GM23338 (cell line): Measurements from ENCODE around the gene SLC16A11. TPM values are rescaled to one million over a fixed set of nuclear protein-coding genes. Genes with fewer than 3 reads are reported as not detected.
A peak's percentile ranks its signal among the peaks of the same experiment; 100 is the strongest.

Experiments used
- ATAC-seq: fragments of 200-7000 bp; cut with Tn5 transposase; 3 replicates; pipeline ENCODE4 v1.9.1; 2020
- DNase-seq: peaks from one replicate; pipeline ENCODE4 v3.0.0-alpha.2; 2015; ENCODE audit warnings: low spot score
- H2AFZ ChIP-seq: fragments of 200-600 bp; sonication (generic); 2 replicates; pipeline ENCODE4 v1.8.0; 2016; ENCODE audit warnings: antibody characterized with exemption, mild to moderate bottlenecking, moderate library complexity
- H3F3A ChIP-seq: fragments of 200-600 bp; sonication (generic); replicated peaks from 2 replicates; pipeline ENCODE4 v1.8.0; 2017; ENCODE audit warnings: antibody characterized with exemption, mixed run types, low read depth
- H3K27ac ChIP-seq: fragments of 200-600 bp; sonication (generic); 2 replicates; pipeline ENCODE4 v1.6.1; 2016; ENCODE audit warnings: low read depth
- H3K27me3 ChIP-seq: fragments of 200-600 bp; sonication (generic); 2 replicates; pipeline ENCODE4 v1.8.0; 2016; ENCODE audit warnings: mild to moderate bottlenecking, mixed run types, moderate library complexity; ENCODE audit not compliant: insufficient read depth
- H3K36me3 ChIP-seq: fragments of 200-600 bp; sonication (generic); 2 replicates; pipeline ENCODE4 v1.8.0; 2016; ENCODE audit warnings: mild to moderate bottlenecking; ENCODE audit not compliant: insufficient read depth
- H3K4me1 ChIP-seq: fragments of 200-600 bp; sonication (generic); 2 replicates; pipeline ENCODE4 v1.8.0; 2016; ENCODE audit warnings: mild to moderate bottlenecking, moderate library complexity; ENCODE audit not compliant: insufficient read depth
- H3K4me2 ChIP-seq: fragments of 200-600 bp; sonication (generic); 2 replicates; pipeline ENCODE4 v1.7.1; 2017; ENCODE audit warnings: mixed run types
- H3K4me3 ChIP-seq: fragments of 200-600 bp; sonication (generic); 2 replicates; pipeline ENCODE4 v1.6.1; 2016; ENCODE audit warnings: mixed run types
- H3K79me2 ChIP-seq: fragments of 200-600 bp; sonication (generic); replicated peaks from 2 replicates; pipeline ENCODE4 v1.8.0; 2017; ENCODE audit warnings: mild to moderate bottlenecking; ENCODE audit not compliant: insufficient read depth
- H3K9me2 ChIP-seq: fragments of 200-600 bp; sonication (generic); 2 replicates; pipeline ENCODE4 v1.8.0; 2017; ENCODE audit not compliant: insufficient read depth
- H4K20me1 ChIP-seq: fragments of 200-600 bp; sonication (generic); replicated peaks from 2 replicates; pipeline ENCODE4 v1.8.0; 2017; ENCODE audit warnings: mild to moderate bottlenecking; ENCODE audit not compliant: insufficient read depth
- H3K27ac Mint-ChIP-seq: 2 replicates; pipeline ENCODE4 v1.8.0; 2020; ENCODE audit warnings: inconsistent platforms, mild to moderate bottlenecking, moderate library complexity, mixed read lengths
- H3K27me3 Mint-ChIP-seq: 3 replicates; pipeline ENCODE4 v1.8.0; 2022; ENCODE audit warnings: low read depth, mild to moderate bottlenecking, moderate library complexity, mixed read lengths, inconsistent platforms; ENCODE audit not compliant: insufficient read depth, poor library complexity
- H3K36me3 Mint-ChIP-seq: 3 replicates; pipeline ENCODE4 v1.8.0; 2021; ENCODE audit warnings: low read depth, mild to moderate bottlenecking, inconsistent platforms, moderate library complexity, mixed read lengths
- H3K4me1 Mint-ChIP-seq: 3 replicates; pipeline ENCODE4 v1.8.0; 2020; ENCODE audit warnings: mild to moderate bottlenecking, inconsistent platforms, mixed read lengths
- H3K4me3 Mint-ChIP-seq: 3 replicates; pipeline ENCODE4 v1.8.0; 2021; ENCODE audit warnings: moderate library complexity, mild to moderate bottlenecking, inconsistent platforms, mixed read lengths
- H3K9me3 Mint-ChIP-seq: 3 replicates; pipeline ENCODE4 v1.8.0; 2020; ENCODE audit warnings: moderate library complexity, mild to moderate bottlenecking, inconsistent platforms, mixed read lengths
- CTCF ChIP-seq, 2 experiments: fragments of 200-600 bp in 1 of 2; sonication (generic) in 1 of 2; conservative IDR thresholded peaks; 2 replicates each; pipeline versions ENCODE4 v1.5.1 to v1.6.1; 2016 to 2017; ENCODE audit warnings: antibody characterized with exemption in 2 of 2, low read depth in 2 of 2, mild to moderate bottlenecking in 2 of 2, moderate library complexity in 1 of 2
- REST ChIP-seq: IDR thresholded peaks from one replicate; pipeline ENCODE4 v1.6.1; 2018; ENCODE audit warnings: antibody characterized with exemption; ENCODE audit not compliant: unreplicated experiment
- polyA plus RNA-seq: library from polyadenylated mRNA; unstranded; fragments of >200 nt; fragmentation: Nextera tagmentation; extraction: Ambion mirVana; gene quantifications from 2 replicates; pipeline ENCODE4 v1.2.1, GENCODE V29; 2016
- total RNA-seq: library from RNA; depleted of rRNA; stranded (reverse); fragments of >200 nt; shearing (Covaris generic); gene quantifications from 2 replicates; pipeline ENCODE4 v1.2.3, GENCODE V29; 2014

SLC16A11 gene
- total and polyA plus RNA-seq, 2 experiments from 2014 or later: 0.42 to 0.68 TPM

GRCh38 chr17:7004398-7005253, 39.3 kb downstream of the SLC16A11 start:
- Histone ChIP-seq H3F3A (0 out of 2 replicates have a peak, but pooled peaks cover 2% of the 10 kb centered on the region), H4K20me1 (peaks cover 11% of the 10 kb centered on the region; the same call in 1 of the 2 replicates)
- peak; percentile 88 for ATAC-seq

More at GRCh38 chr17:7004398-7005253, 39.3 kb downstream of the SLC16A11 start:
- Histone ChIP-seq H3K9me2 (no peaks in the 10 kb centered on the region), H3K36me3 (no peaks in the 10 kb centered on the region), H3K4me2 (no peak overlapping the region), H2AFZ (no peak overlapping the region), H3K4me1 (no peaks in the 10 kb centered on the region), H3K79me2 (no peaks in the 10 kb centered on the region; the same call in 1 of the 2 replicates), H3K27me3 (no peaks in the 10 kb centered on the region), H3K27ac (no peak overlapping the region), H3K4me3 (no peak overlapping the region)
- Mint-ChIP-seq H3K4me3 (no peak overlapping the region), H3K27me3 (peaks cover 5% of the 10 kb centered on the region), H3K4me1 (no peaks in the 10 kb centered on the region), H3K27ac (no peak overlapping the region), H3K36me3 (peaks cover 11% of the 10 kb centered on the region), H3K9me3 (no peaks in the 10 kb centered on the region)
- TF ChIP-seq CTCF (conservative IDR thresholded peaks at IDR 0.05; ENCODE audit: low read depth in 2 of 2) (peak; percentile 79 to 88), REST (no peak)
- peak; percentile 87 for DNase-seq
